Measurements from ENCODE around the gene MYL3.

DNA sequence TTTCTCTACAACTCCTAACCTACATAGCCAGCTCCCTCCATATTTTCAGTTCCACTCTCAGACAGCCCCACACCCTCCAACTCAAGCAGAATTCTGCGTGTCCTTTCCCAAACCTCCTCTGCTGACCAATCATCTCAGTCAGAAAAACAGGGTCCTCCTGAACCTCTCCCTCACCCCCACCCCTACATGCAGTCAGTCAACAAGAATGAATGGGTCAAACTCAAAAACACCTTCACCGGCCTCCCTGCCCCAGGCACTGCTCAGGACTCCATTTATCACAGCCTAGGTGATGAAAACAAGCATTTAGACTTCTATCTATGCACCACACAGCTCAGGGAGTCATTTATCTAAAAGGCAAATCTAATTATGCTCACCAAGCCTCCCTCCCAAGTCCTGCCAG, 32.4 kb downstream of the MYL3 start:
- TF ChIP-seq, protein P1, sequence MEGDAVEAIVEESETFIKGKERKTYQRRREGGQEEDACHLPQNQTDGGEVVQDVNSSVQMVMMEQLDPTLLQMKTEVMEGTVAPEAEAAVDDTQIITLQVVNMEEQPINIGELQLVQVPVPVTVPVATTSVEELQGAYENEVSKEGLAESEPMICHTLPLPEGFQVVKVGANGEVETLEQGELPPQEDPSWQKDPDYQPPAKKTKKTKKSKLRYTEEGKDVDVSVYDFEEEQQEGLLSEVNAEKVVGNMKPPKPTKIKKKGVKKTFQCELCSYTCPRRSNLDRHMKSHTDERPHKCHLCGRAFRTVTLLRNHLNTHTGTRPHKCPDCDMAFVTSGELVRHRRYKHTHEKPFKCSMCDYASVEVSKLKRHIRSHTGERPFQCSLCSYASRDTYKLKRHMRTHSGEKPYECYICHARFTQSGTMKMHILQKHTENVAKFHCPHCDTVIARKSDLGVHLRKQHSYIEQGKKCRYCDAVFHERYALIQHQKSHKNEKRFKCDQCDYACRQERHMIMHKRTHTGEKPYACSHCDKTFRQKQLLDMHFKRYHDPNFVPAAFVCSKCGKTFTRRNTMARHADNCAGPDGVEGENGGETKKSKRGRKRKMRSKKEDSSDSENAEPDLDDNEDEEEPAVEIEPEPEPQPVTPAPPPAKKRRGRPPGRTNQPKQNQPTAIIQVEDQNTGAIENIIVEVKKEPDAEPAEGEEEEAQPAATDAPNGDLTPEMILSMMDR (IDR thresholded peaks at IDR 0.05): no peak
- TF ChIP-seq POLR2A (IDR thresholded peaks at IDR 0.05) (no peak), POLR2AphosphoS5 (IDR thresholded peaks at IDR 0.05) (no peak), EP300 (IDR thresholded peaks at IDR 0.05) (no peak)
